ENCODE measurements around the gene EQTN.
"Not testable (repeated sequence)": the region's sequence is repeated elsewhere in the genome, so short reads cannot be mapped to it uniquely, and the experiment has no call there.

Gene EQTN

GRCh38 chr9:27261517-27262211 lies 35.3 kb downstream of the EQTN start:
- no peak overlapping the region for H3K4me3 ChIP-seq (ENCODE audit: low read depth, low read length)
- H3K27ac ChIP-seq (ENCODE audit: low read depth, low read length) = no peak overlapping the region
- H3K4me1 ChIP-seq (ENCODE audit: control insufficient read depth, insufficient read depth, low read length) = peaks cover 12% of the 10 kb centered on the region
- H3K9ac ChIP-seq (ENCODE audit: low read length) = no peak overlapping the region
- no peaks in the 10 kb centered on the region for H3K36me3 ChIP-seq (ENCODE audit: control insufficient read depth, insufficient read depth, low read length)
- no peaks in the 10 kb centered on the region for H3K9me3 ChIP-seq (ENCODE audit: control insufficient read depth, insufficient read depth, low read depth, low read length)
- no peaks in the 10 kb centered on the region for H3K27me3 ChIP-seq (ENCODE audit: control insufficient read depth, insufficient read depth, low read length)

- no peaks in the 10 kb centered on the region for H3K9me3 ChIP-seq (ENCODE audit: control insufficient read depth, insufficient read depth, low read depth, low read length)
- H3K4me3 ChIP-seq (ENCODE audit: low read depth, low read length) = no peak overlapping the region
- peaks cover 12% of the 10 kb centered on the region for H3K4me1 ChIP-seq (ENCODE audit: control insufficient read depth, insufficient read depth, low read length)
- H3K27me3 ChIP-seq (ENCODE audit: control insufficient read depth, insufficient read depth, low read length) = no peaks in the 10 kb centered on the region
- no peak overlapping the region for H3K9ac ChIP-seq (ENCODE audit: low read length)
- H3K27ac ChIP-seq (ENCODE audit: low read depth, low read length) = no peak overlapping the region
- H3K36me3 ChIP-seq (ENCODE audit: control insufficient read depth, insufficient read depth, low read length) = no peaks in the 10 kb centered on the region
These were observed 36.0 kb downstream of the EQTN start for GRCh38 chr9:27260789-27261516.

- no peak overlapping the region for H3K4me3 ChIP-seq (ENCODE audit: low read depth, low read length)
- no peak overlapping the region for H3K9ac ChIP-seq (ENCODE audit: low read length)
- no peaks in the 10 kb centered on the region for H3K9me3 ChIP-seq (ENCODE audit: control insufficient read depth, insufficient read depth, low read depth, low read length)
- no peaks in the 10 kb centered on the region for H3K27me3 ChIP-seq (ENCODE audit: control insufficient read depth, insufficient read depth, low read length)
- peaks cover 12% of the 10 kb centered on the region for H3K4me1 ChIP-seq (ENCODE audit: control insufficient read depth, insufficient read depth, low read length)
- no peaks in the 10 kb centered on the region for H3K36me3 ChIP-seq (ENCODE audit: control insufficient read depth, insufficient read depth, low read length)
- no peak overlapping the region for H3K27ac ChIP-seq (ENCODE audit: low read depth, low read length)
These were observed 38.3 kb downstream of the EQTN start for GRCh38 chr9:27258662-27259061.

- H3K4me1 ChIP-seq (ENCODE audit: control insufficient read depth, insufficient read depth, low read length) = no peaks in the 10 kb centered on the region
- no peaks in the 10 kb centered on the region for H3K9me3 ChIP-seq (ENCODE audit: control insufficient read depth, insufficient read depth, low read depth, low read length)
- no peak overlapping the region for H3K9ac ChIP-seq (ENCODE audit: low read length)
- H3K27ac ChIP-seq (ENCODE audit: low read depth, low read length) = no peak overlapping the region
- H3K27me3 ChIP-seq (ENCODE audit: control insufficient read depth, insufficient read depth, low read length) = no peaks in the 10 kb centered on the region
- H3K36me3 ChIP-seq (ENCODE audit: control insufficient read depth, insufficient read depth, low read length) = no peaks in the 10 kb centered on the region
- no peak overlapping the region for H3K4me3 ChIP-seq (ENCODE audit: low read depth, low read length)
These were observed 48.2 kb downstream of the EQTN start for GRCh38 chr9:27248702-27249101.

GRCh38 chr9:27247756-27248155 lies 49.2 kb downstream of the EQTN start:
- Histone ChIP-seq H3K9me3 (ENCODE audit: control insufficient read depth, insufficient read depth, low read depth, low read length) (no peaks in the 10 kb centered on the region), H3K36me3 (ENCODE audit: control insufficient read depth, insufficient read depth, low read length) (no peaks in the 10 kb centered on the region), H3K9ac (ENCODE audit: low read length) (no peak overlapping the region), H3K4me1 (ENCODE audit: control insufficient read depth, insufficient read depth, low read length) (no peaks in the 10 kb centered on the region), H3K27me3 (ENCODE audit: control insufficient read depth, insufficient read depth, low read length) (no peaks in the 10 kb centered on the region), H3K4me3 (ENCODE audit: low read depth, low read length) (no peak overlapping the region), H3K27ac (ENCODE audit: low read depth, low read length) (no peak overlapping the region)

GRCh38 chr9:27239648-27240047 lies 57.3 kb downstream of the EQTN start:
- not testable (repeated sequence) for H3K27ac ChIP-seq (ENCODE audit: low read depth, low read length); H3K4me1 ChIP-seq (ENCODE audit: control insufficient read depth, insufficient read depth, low read length); H3K4me3 ChIP-seq (ENCODE audit: low read depth, low read length); H3K36me3 ChIP-seq (ENCODE audit: control insufficient read depth, insufficient read depth, low read length); H3K27me3 ChIP-seq (ENCODE audit: control insufficient read depth, insufficient read depth, low read length); H3K9ac ChIP-seq (ENCODE audit: low read length)
- peaks cover 22% of the 10 kb centered on the region for H3K9me3 ChIP-seq (ENCODE audit: control insufficient read depth, insufficient read depth, low read depth, low read length)

All from HUES6 (cell line).